Ovary (tissue), 9 donors: ENCODE measurements around the gene COX19. TPM values are rescaled to one million over a fixed set of nuclear protein-coding genes. Genes with fewer than 3 reads are reported as not detected.
A peak's percentile ranks its signal among the peaks of the same experiment; 100 is the strongest.

Experiments used
- DNase-seq, 5 donors: peaks; one replicate each; pipeline ENCODE4 v3.0.0-alpha.2; 2019 to 2020
- H3K27ac ChIP-seq, 2 donors: fragments of 200-600 bp; one replicate each; pipeline versions ENCODE4 v1.5.1 to v1.8.0; 2019 to 2022
- H3K27me3 ChIP-seq: fragments of 200-600 bp; one replicate; pipeline ENCODE4 v1.8.0; 2022
- H3K36me3 ChIP-seq: fragments of 200-600 bp; sonication (generic); one replicate; pipeline ENCODE4 v1.5.1; 2019
- H3K4me1 ChIP-seq: one replicate; pipeline ENCODE4 v1.8.1; 2013; ENCODE audit warnings: mild to moderate bottlenecking, moderate library complexity; ENCODE audit not compliant: insufficient read depth
- H3K4me3 ChIP-seq: fragments of 200-600 bp; sonication (generic); one replicate; pipeline ENCODE4 v1.5.1; 2017
- H3K9me3 ChIP-seq, 2 donors: fragments of 200-600 bp in 1 of 2; sonication (generic) in 1 of 2; one replicate each; pipeline versions ENCODE4 v1.5.1 to v1.8.1; 2013 to 2019; ENCODE audit warnings: mild to moderate bottlenecking in 1 of 2, moderate library complexity in 1 of 2
- CTCF ChIP-seq, 3 donors: fragments of 450-650 bp in 2 of 3; fragments of 200-600 bp in 1 of 3; IDR thresholded peaks; one replicate each; pipeline versions ENCODE4 v1.5.1 to v1.8.0; 2016 to 2022; ENCODE audit warnings: antibody characterized with exemption in 3 of 3, mild to moderate bottlenecking in 1 of 3
- EP300 ChIP-seq: sonication (generic); formaldehyde crosslinking; IDR thresholded peaks from one replicate; pipeline ENCODE4 v1.6.1; 2017; ENCODE audit warnings: antibody characterized with exemption
- POLR2A ChIP-seq: fragments of 450-650 bp; IDR thresholded peaks from one replicate; pipeline ENCODE4 v1.6.1; 2017; ENCODE audit warnings: antibody characterized with exemption, mild to moderate bottlenecking, moderate library complexity
- WGBS, 3 donors: extraction: QIAGEN DNeasy Blood & Tissue Kit in 1 of 3; methylation state at CpG; one replicate each; pipeline versions ENCODE4 v1.1.5 to v1.1.7; 2013 to 2017; 5-methylcytosine and 5-hydroxymethylcytosine counted together
- intact Hi-C, 4 donors: fragments of 100-400 bp; cut with DNase I; formaldehyde crosslinking; loops; one replicate each; pipeline versions ENCODE4 v1.11.0 to v1.15.1; 2022 to 2023
- polyA plus RNA-seq, 2 donors: library from polyadenylated mRNA; stranded (reverse); fragments of 200-250 nt in 1 of 2; fragments of 350-450 nt in 1 of 2; fragmentation: Illumina TruSeq in 1 of 2; extraction: RNeasy Lipid Tissue Mini Kit (QIAGEN cat#74804) in 1 of 2; gene quantifications; one replicate each; pipeline ENCODE4 v1.2.3, GENCODE V29; 2013 to 2014
- total RNA-seq, 7 donors: library from RNA; depleted of rRNA in 2 of 7; stranded (reverse); fragments of >200 nt in 2 of 7; fragmentation: NEBNext Ultra II Directional in 3 of 7; extraction: Animal tissue kit (Norgen Biotek cat#: 25700) in 3 of 7; gene quantifications; one replicate each; pipeline versions ENCODE4 v1.1.0 to v1.2.4, GENCODE V29; 2016 to 2023
- donor health status: DM: no; HTN: no; CAD: no; lungs with moderate emphysema.
- donor health status: DM: no; HTN: no; CAD: no.
- donor health status: Bipolar disorder and iron deficiency.
- donor health status: DM: yes; HTN: yes; CAD: no.
- donor health status: DM: no; HTN: no; CAD: no.
- donor health status: DM: yes; HTN: yes; CAD: no.

Gene COX19
- total and polyA plus RNA-seq, 9 donors, result 6.7 to 15.2 (median 10.3) TPM

GRCh38 chr7:919114-919442, 56.3 kb downstream of the COX19 start:
- no peaks in the 10 kb centered on the region for H3K27me3 ChIP-seq
- peak in 4 of 5 donors; percentile 1 to 24 (median 6) for DNase-seq
- H3K36me3 ChIP-seq, result no peaks in the 10 kb centered on the region
- no peak overlapping the region for H3K4me3 ChIP-seq
- no peak overlapping the region for H3K27ac ChIP-seq
- 80 to 83% (median 82%) methylated on average over 13 of the region's 13 CpGs for WGBS, 3 donors
- no peaks in the 10 kb centered on the region for H3K9me3 ChIP-seq
- no peaks in the 10 kb centered on the region for H3K4me1 ChIP-seq
- TF ChIP-seq POLR2A (no peak), EP300 (no peak), CTCF (IDR thresholded peaks at IDR 0.05) (no peak)
- intact Hi-C loops, result loop anchor here in 1 of 4 donors (10.0 kb wide), 1 partner anchor 146 kb away; no protein-coding TSS in a partner anchor

GRCh38 chr7:918441-919113, 56.8 kb downstream of the COX19 start:
- Histone ChIP-seq H3K9me3 (no peaks in the 10 kb centered on the region), H3K36me3 (no peaks in the 10 kb centered on the region), H3K4me1 (no peaks in the 10 kb centered on the region), H3K27ac (no peak overlapping the region), H3K4me3 (no peak overlapping the region), H3K27me3 (no peaks in the 10 kb centered on the region)
- intact Hi-C loops, result loop anchor here in 1 of 4 donors (10.0 kb wide), 1 partner anchor 146 kb away; no protein-coding TSS in a partner anchor
- TF ChIP-seq CTCF (IDR thresholded peaks at IDR 0.05) (no peak), EP300 (no peak), POLR2A (no peak)
- 84 to 88% (median 86%) methylated on average over 19 to 21 of the region's 21 CpGs for WGBS, 3 donors
- peak in 4 of 5 donors; percentile 4 to 21 (median 10) for DNase-seq

DNA sequence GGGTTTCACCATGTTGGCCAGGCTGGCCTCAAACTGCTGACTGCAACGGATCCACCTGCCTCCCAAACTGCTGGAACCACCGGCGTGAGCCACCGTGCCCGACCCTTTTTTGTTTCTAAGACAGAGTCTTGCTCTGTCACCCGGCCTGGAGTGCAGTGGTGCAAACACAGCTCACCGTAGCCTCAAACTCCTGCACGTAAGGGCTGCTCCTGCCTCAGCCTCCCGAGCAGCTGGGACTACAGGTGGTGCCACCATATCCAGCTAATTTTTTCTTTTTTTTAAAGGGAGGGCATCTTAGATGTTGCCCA, 57.3 kb downstream of the COX19 start:
- H3K36me3 ChIP-seq, result no peaks in the 10 kb centered on the region
- H3K4me3 ChIP-seq, result no peak overlapping the region
- DNase-seq, result peak in 2 of 5 donors; percentile 7 to 17
- no peak overlapping the region for H3K27ac ChIP-seq
- 84 to 92% (median 92%) methylated on average over 9 of the region's 9 CpGs for WGBS, 3 donors
- TF ChIP-seq POLR2A (no peak), CTCF (IDR thresholded peaks at IDR 0.05) (no peak), EP300 (no peak)
- H3K9me3 ChIP-seq, result no peaks in the 10 kb centered on the region
- intact Hi-C loops, result loop anchor here in 1 of 4 donors (10.0 kb wide), 1 partner anchor 147 kb away; no protein-coding TSS in a partner anchor
- H3K4me1 ChIP-seq, result no peaks in the 10 kb centered on the region
- H3K27me3 ChIP-seq, result no peaks in the 10 kb centered on the region

- H3K36me3 ChIP-seq, result no peaks in the 10 kb centered on the region
Observed at GRCh38 chr7:917255-918117, 57.9 kb downstream of the COX19 start.

More at GRCh38 chr7:917255-918117, 57.9 kb downstream of the COX19 start:
- H3K4me3 ChIP-seq, result no peak overlapping the region
- no peaks in the 10 kb centered on the region for H3K27me3 ChIP-seq
- TF ChIP-seq CTCF (IDR thresholded peaks at IDR 0.05) (no peak), POLR2A (no peak)
- no peaks in the 10 kb centered on the region for H3K4me1 ChIP-seq
- intact Hi-C loops, result loop anchor here in 1 of 4 donors (10.0 kb wide), 1 partner anchor 147 kb away; no protein-coding TSS in a partner anchor
- peak in 3 of 5 donors; percentile 1 to 17 (median 10) for DNase-seq
- 76 to 85% (median 79%) methylated on average over 26 to 29 of the region's 33 CpGs for WGBS, 3 donors
- no peak overlapping the region for H3K27ac ChIP-seq
- H3K9me3 ChIP-seq, result no peaks in the 10 kb centered on the region
